ENCODE results near the gene SPATS2L. TPM values are rescaled to one million over a fixed set of nuclear protein-coding genes. Genes with fewer than 3 reads are reported as not detected.

Gene SPATS2L
- total and polyA plus RNA-seq, 2 of the 13 experiments (the other 11 are each of a cell fraction or from before 2014, with no cell fraction given), result 154 to 212 TPM

GRCh38 chr2:200367155-200367554, 60.7 kb downstream of the SPATS2L start (continued):
- TF ChIP-seq WIZ (CRISPR knock-in tag; IDR thresholded peaks at IDR 0.05) (no peak), SMAD1 (CRISPR knock-in tag; IDR thresholded peaks at IDR 0.05; ENCODE audit: borderline replicate concordance, low read depth) (no peak), HIC2 (CRISPR knock-in tag; IDR thresholded peaks at IDR 0.05; ENCODE audit: low read depth) (no peak), ZNF609 (CRISPR knock-in tag; IDR thresholded peaks at IDR 0.05; ENCODE audit: borderline replicate concordance) (peak; percentile 92), ZNF34 (CRISPR knock-in tag; IDR thresholded peaks at IDR 0.05; ENCODE audit: borderline replicate concordance) (no peak), ZNF496 (CRISPR knock-in tag; IDR thresholded peaks at IDR 0.05; ENCODE audit: insufficient replicate concordance) (no peak), ZSCAN22 (CRISPR knock-in tag; IDR thresholded peaks at IDR 0.05) (no peak), ATAD3A (CRISPR knock-in tag; IDR thresholded peaks at IDR 0.05) (no peak), ZNF331 (CRISPR knock-in tag; IDR thresholded peaks at IDR 0.05) (peak; percentile 97), TSC22D2 (CRISPR knock-in tag; IDR thresholded peaks at IDR 0.05; ENCODE audit: borderline replicate concordance) (0 out of 2 replicates have a peak, but pooled peaks have one; percentile 58), ZNF720 (CRISPR knock-in tag; IDR thresholded peaks at IDR 0.05) (no peak), TARDBP (CRISPR knock-in tag; IDR thresholded peaks at IDR 0.05) (peak; percentile 98), MTERF4 (CRISPR knock-in tag; IDR thresholded peaks at IDR 0.05) (no peak), SRSF4 (IDR thresholded peaks at IDR 0.05; ENCODE audit: low read depth, low read length, poor library complexity, severe bottlenecking) (no peak), ZNF251 (CRISPR knock-in tag; IDR thresholded peaks at IDR 0.05) (no peak), ZNF333 (CRISPR knock-in tag; IDR thresholded peaks at IDR 0.05; ENCODE audit: borderline replicate concordance) (no peak), KDM3A (CRISPR knock-in tag; IDR thresholded peaks at IDR 0.05; ENCODE audit: low read depth) (peak; percentile 95), ZNF256 (CRISPR knock-in tag; conservative IDR thresholded peaks at IDR 0.05) (no peak), HDAC2 (CRISPR knock-in tag; IDR thresholded peaks at IDR 0.05) (peak; percentile 99), GPBP1L1 (CRISPR knock-in tag; IDR thresholded peaks at IDR 0.05) (no peak), RBM39 (IDR thresholded peaks at IDR 0.05; ENCODE audit: low read depth, low read length, poor library complexity, severe bottlenecking) (no peak)
